WTC11 (cell line): ENCODE results near the gene WDR5B. TPM values are rescaled to one million over a fixed set of nuclear protein-coding genes. Genes with fewer than 3 reads are reported as not detected.

ENCODE experiments used
- ATAC-seq: fragments of 200-7000 bp; cut with Tn5 transposase; 2 replicates; pipeline ENCODE4 v1.10.0; 2021; ENCODE audit warnings: mild to moderate bottlenecking, moderate library complexity
- CTCF ChIA-PET: fragments of 300-600 bp; sonication (Branson Sonifier 250); formaldehyde crosslinking; loops from one replicate; lab custom pipeline; 2021; ENCODE audit warnings: antibody characterized with exemption; lab: Charles Lee
- POLR2A ChIA-PET: fragments of 350-600 bp; sonication (Branson Sonifier 250); formaldehyde crosslinking; loops from one replicate; lab custom pipeline; 2021; ENCODE audit warnings: antibody characterized with exemption; lab: Charles Lee
- DNase-seq: peaks from one replicate; pipeline ENCODE4 v3.0.0; 2021; ENCODE audit warnings: low spot score
- H3K27ac Mint-ChIP-seq: 2 replicates; pipeline ENCODE4 v1.8.0; 2021; ENCODE audit warnings: mixed read lengths
- H3K27me3 Mint-ChIP-seq: 2 replicates; pipeline ENCODE4 v1.8.0; 2021; ENCODE audit warnings: low read depth, mild to moderate bottlenecking, moderate library complexity, mixed read lengths
- H3K36me3 Mint-ChIP-seq: 2 replicates; pipeline ENCODE4 v1.8.0; 2021; ENCODE audit warnings: mixed read lengths
- H3K4me1 Mint-ChIP-seq: 2 replicates; pipeline ENCODE4 v1.8.0; 2022; ENCODE audit warnings: mixed read lengths
- H3K4me3 Mint-ChIP-seq: 2 replicates; pipeline ENCODE4 v1.8.0; 2021; ENCODE audit warnings: mild to moderate bottlenecking, moderate library complexity, mixed read lengths
- H3K9me3 Mint-ChIP-seq: 2 replicates; pipeline ENCODE4 v1.8.0; 2021; ENCODE audit warnings: mixed read lengths
- CBFB ChIP-seq: sonication (generic); formaldehyde crosslinking; IDR thresholded peaks from 2 replicates; pipeline ENCODE4 v1.8.1; 2022; ENCODE audit warnings: mild to moderate bottlenecking, low read depth, missing genetic modification reagents
- CREM ChIP-seq: sonication (generic); formaldehyde crosslinking; IDR thresholded peaks from 2 replicates; pipeline ENCODE4 v1.8.1; 2022; ENCODE audit warnings: mild to moderate bottlenecking, missing genetic modification reagents, moderate library complexity
- GRHL2 ChIP-seq: fragments of 250-450 bp; sonication (Bioruptor Pico); IDR thresholded peaks from 2 replicates; pipeline ENCODE4 v1.8.0; 2022; ENCODE audit warnings: mild to moderate bottlenecking, moderate library complexity; ENCODE audit not compliant: insufficient replicate concordance, severe bottlenecking
- GTF2I ChIP-seq: fragments of 250-450 bp; sonication (Bioruptor Pico); conservative IDR thresholded peaks from 2 replicates; pipeline ENCODE4 v1.4.0; 2021; ENCODE audit warnings: mild to moderate bottlenecking
- JAZF1 ChIP-seq: fragments of 250-450 bp; sonication (Bioruptor Pico); IDR thresholded peaks from 2 replicates; pipeline ENCODE4 v1.9.0; 2021; ENCODE audit warnings: moderate library complexity, mild to moderate bottlenecking, inconsistent platforms
- JUN ChIP-seq: sonication (generic); formaldehyde crosslinking; IDR thresholded peaks from 2 replicates; pipeline ENCODE4 v1.8.0; 2023; ENCODE audit warnings: mild to moderate bottlenecking, missing genetic modification reagents
- MXD4 ChIP-seq: fragments of 250-450 bp; sonication (Bioruptor Pico); IDR thresholded peaks from 2 replicates; pipeline ENCODE4 v1.8.0; 2021; ENCODE audit warnings: mild to moderate bottlenecking, moderate library complexity, borderline replicate concordance
- MYBL2 ChIP-seq: sonication (generic); formaldehyde crosslinking; IDR thresholded peaks from 2 replicates; pipeline ENCODE4 v1.8.1; 2023; ENCODE audit warnings: mild to moderate bottlenecking, moderate library complexity, missing genetic modification reagents
- NFE2L1 ChIP-seq: sonication (generic); formaldehyde crosslinking; IDR thresholded peaks from 2 replicates; pipeline ENCODE4 v1.8.1; 2023; ENCODE audit warnings: missing genetic modification reagents
- OVOL2 ChIP-seq: fragments of 250-450 bp; sonication (Bioruptor Pico); IDR thresholded peaks from 2 replicates; pipeline ENCODE4 v1.9.0; 2021; ENCODE audit warnings: mild to moderate bottlenecking, borderline replicate concordance
- PRRX2 ChIP-seq: fragments of 250-450 bp; sonication (Bioruptor Pico); IDR thresholded peaks from 2 replicates; pipeline ENCODE4 v1.8.0; 2021; ENCODE audit warnings: mild to moderate bottlenecking
- RELA ChIP-seq: sonication (generic); formaldehyde crosslinking; IDR thresholded peaks from 2 replicates; pipeline ENCODE4 v1.8.1; 2022; ENCODE audit warnings: missing genetic modification reagents, mild to moderate bottlenecking, borderline replicate concordance
- SOX15 ChIP-seq: fragments of 250-450 bp; sonication (Bioruptor Pico); IDR thresholded peaks from 2 replicates; pipeline ENCODE4 v1.9.0; 2021; ENCODE audit warnings: mild to moderate bottlenecking
- TEAD1 ChIP-seq: sonication (generic); formaldehyde crosslinking; IDR thresholded peaks from 2 replicates; pipeline ENCODE4 v1.8.0; 2022; ENCODE audit warnings: mild to moderate bottlenecking, missing genetic modification reagents
- ZNF423 ChIP-seq: fragments of 250-450 bp; sonication (Bioruptor Pico); IDR thresholded peaks from 2 replicates; pipeline ENCODE4 v2.1.2; 2022; ENCODE audit warnings: mild to moderate bottlenecking, moderate library complexity
- total RNA-seq: library from RNA; stranded (reverse); gene quantifications from 3 replicates; pipeline ENCODE4 v1.2.3, GENCODE V29; 2021
- TF ChIP-seq, protein P1 (sequence below): sonication (generic); formaldehyde crosslinking; conservative IDR thresholded peaks from 2 replicates; pipeline ENCODE4 v1.8.1; 2022; ENCODE audit warnings: mild to moderate bottlenecking, missing genetic modification reagents
- TF ChIP-seq, protein P2 (sequence below): fragments of 250-450 bp; sonication (Bioruptor Pico); IDR thresholded peaks from 2 replicates; pipeline ENCODE4 v1.9.0; 2021; ENCODE audit warnings: mild to moderate bottlenecking
- TF ChIP-seq, protein P3 (sequence below): sonication (generic); formaldehyde crosslinking; IDR thresholded peaks from 2 replicates; pipeline ENCODE4 v1.8.1; 2023; ENCODE audit warnings: mild to moderate bottlenecking, missing genetic modification reagents, moderate library complexity
- TF ChIP-seq, protein P4 (sequence below): sonication (generic); formaldehyde crosslinking; IDR thresholded peaks from 2 replicates; pipeline ENCODE4 v1.8.1; 2022; ENCODE audit warnings: missing genetic modification reagents, borderline replicate concordance
- TF ChIP-seq, protein P5 (sequence below): sonication (generic); formaldehyde crosslinking; IDR thresholded peaks from 2 replicates; pipeline ENCODE4 v1.8.0; 2022; ENCODE audit warnings: mild to moderate bottlenecking, missing genetic modification reagents
- TF ChIP-seq, protein P6 (sequence below): sonication (generic); formaldehyde crosslinking; IDR thresholded peaks from 2 replicates; pipeline ENCODE4 v1.8.0; 2023; ENCODE audit warnings: missing genetic modification reagents
- TF ChIP-seq, protein P7 (sequence below): sonication (generic); formaldehyde crosslinking; IDR thresholded peaks from 2 replicates; pipeline ENCODE4 v1.8.0; 2023; ENCODE audit warnings: missing genetic modification reagents, mild to moderate bottlenecking, borderline replicate concordance

Gene WDR5B
- total RNA-seq, 1 experiment from 2014 or later = 2.8 TPM

DNA sequence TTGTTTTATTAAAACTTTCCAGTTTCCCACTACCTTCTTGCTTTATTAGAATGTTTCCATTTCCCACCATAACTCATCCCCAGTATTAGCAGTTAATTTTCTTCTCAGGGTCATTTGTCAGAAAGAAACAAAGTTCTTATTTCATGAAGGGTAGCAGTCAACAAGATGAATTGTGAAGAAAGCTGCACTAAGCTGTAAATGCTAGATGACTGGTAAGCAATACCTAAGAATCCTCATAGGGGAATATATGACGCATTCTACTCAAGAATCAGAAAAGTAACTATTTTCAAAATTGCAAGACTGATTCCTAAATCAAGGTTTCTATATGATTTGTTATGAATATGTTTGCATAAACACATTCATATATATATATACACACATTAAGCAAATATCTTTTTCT, 48.8 kb upstream of the WDR5B start (continued):
- TF ChIP-seq ZNF423 (CRISPR knock-in tag) = no peak
- TF ChIP-seq RELA (CRISPR knock-in tag) = no peak
- TF ChIP-seq SOX15 (CRISPR knock-in tag) = no peak
- TF ChIP-seq, protein P1, sequence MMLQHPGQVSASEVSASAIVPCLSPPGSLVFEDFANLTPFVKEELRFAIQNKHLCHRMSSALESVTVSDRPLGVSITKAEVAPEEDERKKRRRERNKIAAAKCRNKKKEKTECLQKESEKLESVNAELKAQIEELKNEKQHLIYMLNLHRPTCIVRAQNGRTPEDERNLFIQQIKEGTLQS (CRISPR knock-in tag) = no peak
- TF ChIP-seq, all 79 proteins: peak for 0

DNA sequence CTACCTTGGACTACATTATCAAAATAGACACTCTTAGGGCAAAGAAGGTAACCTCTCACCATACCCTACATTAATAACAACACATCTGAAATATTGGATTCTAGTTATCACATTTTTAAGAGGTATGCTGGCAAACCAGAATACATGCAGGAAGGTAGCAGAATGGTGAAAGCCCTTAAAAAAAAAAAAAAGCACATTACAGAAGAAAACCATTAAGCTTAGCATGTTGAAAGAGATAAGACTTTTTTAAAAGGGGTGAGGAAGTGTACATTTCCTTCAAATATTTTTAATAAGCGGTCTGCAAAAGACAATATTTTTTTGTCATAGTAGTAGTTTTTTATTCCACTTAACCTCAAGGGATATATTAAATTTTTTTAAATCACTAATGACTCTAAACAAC, 46.5 kb upstream of the WDR5B start:
- H3K27me3 Mint-ChIP-seq = no peaks in the 10 kb centered on the region
- ChIA-PET CTCF (no interaction called here), POLR2A (no interaction called here)
- DNase-seq (no peak), ATAC-seq (no peak)
- peaks cover 3% of the 10 kb centered on the region for H3K4me1 Mint-ChIP-seq
- H3K9me3 Mint-ChIP-seq = no peaks in the 10 kb centered on the region
- H3K27ac Mint-ChIP-seq = no peak overlapping the region
- H3K4me3 Mint-ChIP-seq = no peak overlapping the region
- peaks cover 38% of the 10 kb centered on the region for H3K36me3 Mint-ChIP-seq
- no peak for TF ChIP-seq JUN (CRISPR knock-in tag)
- no peak for TF ChIP-seq ZNF423 (CRISPR knock-in tag)
- TF ChIP-seq, protein P2, sequence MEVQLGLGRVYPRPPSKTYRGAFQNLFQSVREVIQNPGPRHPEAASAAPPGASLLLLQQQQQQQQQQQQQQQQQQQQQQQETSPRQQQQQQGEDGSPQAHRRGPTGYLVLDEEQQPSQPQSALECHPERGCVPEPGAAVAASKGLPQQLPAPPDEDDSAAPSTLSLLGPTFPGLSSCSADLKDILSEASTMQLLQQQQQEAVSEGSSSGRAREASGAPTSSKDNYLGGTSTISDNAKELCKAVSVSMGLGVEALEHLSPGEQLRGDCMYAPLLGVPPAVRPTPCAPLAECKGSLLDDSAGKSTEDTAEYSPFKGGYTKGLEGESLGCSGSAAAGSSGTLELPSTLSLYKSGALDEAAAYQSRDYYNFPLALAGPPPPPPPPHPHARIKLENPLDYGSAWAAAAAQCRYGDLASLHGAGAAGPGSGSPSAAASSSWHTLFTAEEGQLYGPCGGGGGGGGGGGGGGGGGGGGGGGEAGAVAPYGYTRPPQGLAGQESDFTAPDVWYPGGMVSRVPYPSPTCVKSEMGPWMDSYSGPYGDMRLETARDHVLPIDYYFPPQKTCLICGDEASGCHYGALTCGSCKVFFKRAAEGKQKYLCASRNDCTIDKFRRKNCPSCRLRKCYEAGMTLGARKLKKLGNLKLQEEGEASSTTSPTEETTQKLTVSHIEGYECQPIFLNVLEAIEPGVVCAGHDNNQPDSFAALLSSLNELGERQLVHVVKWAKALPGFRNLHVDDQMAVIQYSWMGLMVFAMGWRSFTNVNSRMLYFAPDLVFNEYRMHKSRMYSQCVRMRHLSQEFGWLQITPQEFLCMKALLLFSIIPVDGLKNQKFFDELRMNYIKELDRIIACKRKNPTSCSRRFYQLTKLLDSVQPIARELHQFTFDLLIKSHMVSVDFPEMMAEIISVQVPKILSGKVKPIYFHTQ (CRISPR knock-in tag) = no peak
- TF ChIP-seq MYBL2 (CRISPR knock-in tag) = no peak
- TF ChIP-seq MXD4 (CRISPR knock-in tag) = no peak
- TF ChIP-seq CREM (CRISPR knock-in tag) = no peak
- no peak for TF ChIP-seq PRRX2 (CRISPR knock-in tag)
- TF ChIP-seq GTF2I = no peak
- no peak for TF ChIP-seq JAZF1 (CRISPR knock-in tag)
- no peak for TF ChIP-seq CBFB (CRISPR knock-in tag)
- TF ChIP-seq, protein P3, sequence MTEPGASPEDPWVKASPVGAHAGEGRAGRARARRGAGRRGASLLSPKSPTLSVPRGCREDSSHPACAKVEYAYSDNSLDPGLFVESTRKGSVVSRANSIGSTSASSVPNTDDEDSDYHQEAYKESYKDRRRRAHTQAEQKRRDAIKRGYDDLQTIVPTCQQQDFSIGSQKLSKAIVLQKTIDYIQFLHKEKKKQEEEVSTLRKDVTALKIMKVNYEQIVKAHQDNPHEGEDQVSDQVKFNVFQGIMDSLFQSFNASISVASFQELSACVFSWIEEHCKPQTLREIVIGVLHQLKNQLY = no peak
- TF ChIP-seq, protein P4, sequence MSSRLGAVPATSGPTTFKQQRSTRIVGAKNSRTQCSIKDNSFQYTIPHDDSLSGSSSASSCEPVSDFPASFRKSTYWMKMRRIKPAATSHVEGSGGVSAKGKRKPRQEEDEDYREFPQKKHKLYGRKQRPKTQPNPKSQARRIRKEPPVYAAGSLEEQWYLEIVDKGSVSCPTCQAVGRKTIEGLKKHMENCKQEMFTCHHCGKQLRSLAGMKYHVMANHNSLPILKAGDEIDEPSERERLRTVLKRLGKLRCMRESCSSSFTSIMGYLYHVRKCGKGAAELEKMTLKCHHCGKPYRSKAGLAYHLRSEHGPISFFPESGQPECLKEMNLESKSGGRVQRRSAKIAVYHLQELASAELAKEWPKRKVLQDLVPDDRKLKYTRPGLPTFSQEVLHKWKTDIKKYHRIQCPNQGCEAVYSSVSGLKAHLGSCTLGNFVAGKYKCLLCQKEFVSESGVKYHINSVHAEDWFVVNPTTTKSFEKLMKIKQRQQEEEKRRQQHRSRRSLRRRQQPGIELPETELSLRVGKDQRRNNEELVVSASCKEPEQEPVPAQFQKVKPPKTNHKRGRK (CRISPR knock-in tag) = no peak
- no peak for TF ChIP-seq TEAD1 (CRISPR knock-in tag)
- no peak for TF ChIP-seq SOX15 (CRISPR knock-in tag)
- no peak for TF ChIP-seq OVOL2 (CRISPR knock-in tag)

DNA sequence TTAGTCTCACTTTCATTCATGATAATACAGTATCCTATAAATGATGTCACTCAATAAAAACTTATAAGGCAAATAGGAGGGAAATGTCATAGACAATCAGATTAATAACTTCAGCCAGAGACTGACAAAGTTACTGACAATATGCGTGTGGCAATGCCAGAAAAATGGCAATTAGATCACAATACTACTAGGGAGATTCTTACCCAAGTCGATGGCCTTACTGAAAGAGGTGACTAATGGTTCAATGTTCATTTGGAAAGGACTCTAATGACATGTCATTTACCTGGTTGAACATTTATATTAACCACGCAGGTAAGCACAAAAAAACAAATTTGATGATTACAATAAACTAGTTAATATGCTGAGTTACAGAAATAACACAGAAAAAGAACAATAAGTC, 45.9 kb upstream of the WDR5B start:
- Mint-ChIP-seq H3K4me3 (no peak overlapping the region), H3K36me3 (peaks cover 35% of the 10 kb centered on the region), H3K9me3 (no peaks in the 10 kb centered on the region), H3K4me1 (no peaks in the 10 kb centered on the region), H3K27me3 (no peaks in the 10 kb centered on the region), H3K27ac (0 out of 2 replicates have a peak overlapping the region, but pooled peaks have one; percentile 74)
- no peak for ATAC-seq
- DNase-seq = no peak
- CTCF ChIA-PET = no interaction called here
- POLR2A ChIA-PET = no interaction called here
- TF ChIP-seq GRHL2 (no peak), NFE2L1 (CRISPR knock-in tag) (no peak)
- TF ChIP-seq, protein P5, sequence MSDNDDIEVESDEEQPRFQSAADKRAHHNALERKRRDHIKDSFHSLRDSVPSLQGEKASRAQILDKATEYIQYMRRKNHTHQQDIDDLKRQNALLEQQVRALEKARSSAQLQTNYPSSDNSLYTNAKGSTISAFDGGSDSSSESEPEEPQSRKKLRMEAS (CRISPR knock-in tag) = no peak
- TF ChIP-seq, protein P6, sequence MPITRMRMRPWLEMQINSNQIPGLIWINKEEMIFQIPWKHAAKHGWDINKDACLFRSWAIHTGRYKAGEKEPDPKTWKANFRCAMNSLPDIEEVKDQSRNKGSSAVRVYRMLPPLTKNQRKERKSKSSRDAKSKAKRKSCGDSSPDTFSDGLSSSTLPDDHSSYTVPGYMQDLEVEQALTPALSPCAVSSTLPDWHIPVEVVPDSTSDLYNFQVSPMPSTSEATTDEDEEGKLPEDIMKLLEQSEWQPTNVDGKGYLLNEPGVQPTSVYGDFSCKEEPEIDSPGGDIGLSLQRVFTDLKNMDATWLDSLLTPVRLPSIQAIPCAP (CRISPR knock-in tag) = no peak
- TF ChIP-seq, protein P7, sequence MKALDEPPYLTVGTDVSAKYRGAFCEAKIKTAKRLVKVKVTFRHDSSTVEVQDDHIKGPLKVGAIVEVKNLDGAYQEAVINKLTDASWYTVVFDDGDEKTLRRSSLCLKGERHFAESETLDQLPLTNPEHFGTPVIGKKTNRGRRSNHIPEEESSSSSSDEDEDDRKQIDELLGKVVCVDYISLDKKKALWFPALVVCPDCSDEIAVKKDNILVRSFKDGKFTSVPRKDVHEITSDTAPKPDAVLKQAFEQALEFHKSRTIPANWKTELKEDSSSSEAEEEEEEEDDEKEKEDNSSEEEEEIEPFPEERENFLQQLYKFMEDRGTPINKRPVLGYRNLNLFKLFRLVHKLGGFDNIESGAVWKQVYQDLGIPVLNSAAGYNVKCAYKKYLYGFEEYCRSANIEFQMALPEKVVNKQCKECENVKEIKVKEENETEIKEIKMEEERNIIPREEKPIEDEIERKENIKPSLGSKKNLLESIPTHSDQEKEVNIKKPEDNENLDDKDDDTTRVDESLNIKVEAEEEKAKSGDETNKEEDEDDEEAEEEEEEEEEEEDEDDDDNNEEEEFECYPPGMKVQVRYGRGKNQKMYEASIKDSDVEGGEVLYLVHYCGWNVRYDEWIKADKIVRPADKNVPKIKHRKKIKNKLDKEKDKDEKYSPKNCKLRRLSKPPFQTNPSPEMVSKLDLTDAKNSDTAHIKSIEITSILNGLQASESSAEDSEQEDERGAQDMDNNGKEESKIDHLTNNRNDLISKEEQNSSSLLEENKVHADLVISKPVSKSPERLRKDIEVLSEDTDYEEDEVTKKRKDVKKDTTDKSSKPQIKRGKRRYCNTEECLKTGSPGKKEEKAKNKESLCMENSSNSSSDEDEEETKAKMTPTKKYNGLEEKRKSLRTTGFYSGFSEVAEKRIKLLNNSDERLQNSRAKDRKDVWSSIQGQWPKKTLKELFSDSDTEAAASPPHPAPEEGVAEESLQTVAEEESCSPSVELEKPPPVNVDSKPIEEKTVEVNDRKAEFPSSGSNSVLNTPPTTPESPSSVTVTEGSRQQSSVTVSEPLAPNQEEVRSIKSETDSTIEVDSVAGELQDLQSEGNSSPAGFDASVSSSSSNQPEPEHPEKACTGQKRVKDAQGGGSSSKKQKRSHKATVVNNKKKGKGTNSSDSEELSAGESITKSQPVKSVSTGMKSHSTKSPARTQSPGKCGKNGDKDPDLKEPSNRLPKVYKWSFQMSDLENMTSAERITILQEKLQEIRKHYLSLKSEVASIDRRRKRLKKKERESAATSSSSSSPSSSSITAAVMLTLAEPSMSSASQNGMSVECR = no peak
